Mesenchymal stem cell (in vitro differentiated cells and primary cell): ENCODE measurements around the gene PEDS1.

Source experiments
- DNase-seq: peaks from one replicate; pipeline ENCODE4 v3.0.0-alpha.2; 2013
- H2AFZ ChIP-seq: one replicate; pipeline ENCODE4 v1.6.1; 2013; ENCODE audit warnings: low read depth, mild to moderate bottlenecking, control low read depth, inconsistent platforms, low read length, moderate library complexity
- H2AK5ac ChIP-seq: 2 replicates; pipeline ENCODE4 v1.6.1; 2013; ENCODE audit warnings: low read length, moderate library complexity, mild to moderate bottlenecking, inconsistent platforms; ENCODE audit not compliant: severe bottlenecking
- H2BK120ac ChIP-seq: one replicate; pipeline ENCODE4 v1.6.1; 2013; ENCODE audit warnings: low read depth, mild to moderate bottlenecking, inconsistent platforms, low read length, moderate library complexity
- H2BK12ac ChIP-seq, 2 experiments: one replicate each; pipeline ENCODE4 v1.6.1; 2013; ENCODE audit warnings: inconsistent platforms in 2 of 2, low read length in 2 of 2, mild to moderate bottlenecking in 2 of 2, moderate library complexity in 2 of 2, control low read depth in 1 of 2
- H2BK15ac ChIP-seq: one replicate; pipeline ENCODE4 v1.6.1; 2013; ENCODE audit warnings: mild to moderate bottlenecking, low read depth, inconsistent platforms; ENCODE audit not compliant: poor library complexity, severe bottlenecking
- H2BK5ac ChIP-seq: 2 replicates; pipeline ENCODE4 v1.6.1; 2013; ENCODE audit warnings: low read depth, mild to moderate bottlenecking, low read length, control low read depth, inconsistent platforms; ENCODE audit not compliant: poor library complexity, severe bottlenecking
- H3K14ac ChIP-seq, 2 experiments: one replicate each; pipeline ENCODE4 v1.6.1; 2013; ENCODE audit warnings: inconsistent platforms in 2 of 2, low read length in 2 of 2, control low read depth in 1 of 2, mild to moderate bottlenecking in 1 of 2, moderate library complexity in 1 of 2
- H3K18ac ChIP-seq, 2 experiments: one replicate each; pipeline ENCODE4 v1.6.1; 2013; ENCODE audit warnings: inconsistent platforms in 2 of 2, low read length in 2 of 2, control low read depth in 1 of 2, low read depth in 1 of 2, mild to moderate bottlenecking in 1 of 2
- H3K23ac ChIP-seq, 2 experiments: one replicate each; pipeline ENCODE4 v1.6.1; 2013; ENCODE audit warnings: inconsistent platforms in 2 of 2, low read length in 2 of 2, mild to moderate bottlenecking in 2 of 2, moderate library complexity in 2 of 2, control low read depth in 1 of 2
- H3K27ac ChIP-seq: 2 replicates; pipeline ENCODE4 v1.5.1; 2013; ENCODE audit warnings: mild to moderate bottlenecking, moderate library complexity, low read length, control low read depth, inconsistent platforms; ENCODE audit not compliant: poor library complexity, severe bottlenecking
- H3K27me3 ChIP-seq, 2 experiments: 2 replicates each; pipeline versions ENCODE4 v1.6.1 to v1.7.0; 2013; ENCODE audit warnings: low read length in 2 of 2, mild to moderate bottlenecking in 2 of 2, moderate library complexity in 2 of 2, control low read depth in 1 of 2, inconsistent platforms in 1 of 2; ENCODE audit not compliant: control insufficient read depth in 1 of 2, insufficient read depth in 1 of 2
- H3K36me3 ChIP-seq, 2 experiments: 2 replicates each; pipeline versions ENCODE4 v1.6.1 to v1.7.0; 2013; ENCODE audit warnings: low read length in 2 of 2, control low read depth in 1 of 2, inconsistent platforms in 1 of 2, low read depth in 1 of 2, mild to moderate bottlenecking in 1 of 2; ENCODE audit not compliant: insufficient read depth in 2 of 2, control insufficient read depth in 1 of 2
- H3K4ac ChIP-seq, 2 experiments: one replicate each; pipeline ENCODE4 v1.6.1; 2013; ENCODE audit warnings: inconsistent platforms in 2 of 2, low read length in 2 of 2, mild to moderate bottlenecking in 2 of 2, moderate library complexity in 2 of 2, control low read depth in 1 of 2, low read depth in 1 of 2
- H3K4me1 ChIP-seq: 2 replicates; pipeline ENCODE4 v1.6.1; 2013; ENCODE audit warnings: low read depth, low read length, control low read depth; ENCODE audit not compliant: control insufficient read depth, insufficient read depth
- H3K4me2 ChIP-seq: 2 replicates; pipeline ENCODE4 v1.6.1; 2013; ENCODE audit warnings: low read length, mild to moderate bottlenecking, inconsistent platforms; ENCODE audit not compliant: poor library complexity, severe bottlenecking
- H3K4me3 ChIP-seq, 2 experiments: 2 replicates each; pipeline versions ENCODE4 v1.5.1 to v1.7.0; 2013; ENCODE audit warnings: low read length in 2 of 2, mild to moderate bottlenecking in 2 of 2, control low read depth in 1 of 2, low read depth in 1 of 2; ENCODE audit not compliant: insufficient read depth in 1 of 2
- H3K79me1 ChIP-seq: replicated peaks from 2 replicates; pipeline ENCODE4 v1.6.1; 2013; ENCODE audit warnings: mild to moderate bottlenecking, control low read depth, low read length, inconsistent platforms; ENCODE audit not compliant: poor library complexity, severe bottlenecking
- H3K9ac ChIP-seq: 2 replicates; pipeline ENCODE4 v1.7.0; 2013; ENCODE audit warnings: mild to moderate bottlenecking, low read length, moderate library complexity
- H3K9me3 ChIP-seq: 2 replicates; pipeline ENCODE4 v1.7.0; 2013; ENCODE audit warnings: mild to moderate bottlenecking, low read length; ENCODE audit not compliant: control insufficient read depth
- H4K8ac ChIP-seq: one replicate; pipeline ENCODE4 v1.6.1; 2013; ENCODE audit warnings: inconsistent platforms, mild to moderate bottlenecking, low read length, moderate library complexity
- H4K91ac ChIP-seq: one replicate; pipeline ENCODE4 v1.6.1; 2013; ENCODE audit warnings: mild to moderate bottlenecking, low read length, inconsistent platforms
- WGBS: methylation state at CpG from one replicate; pipeline ENCODE4 v1.1.7; 2013; ENCODE audit warnings: mixed read lengths; 5-methylcytosine and 5-hydroxymethylcytosine counted together

Gene PEDS1

GRCh38 chr20:50170549-50171220 lies 17.2 kb upstream of the PEDS1 start:
- Histone ChIP-seq H3K27me3 (no peaks in the 10 kb centered on the region), H3K23ac (no peak overlapping the region), H2BK5ac (no peak overlapping the region), H3K18ac (peak overlapping the region in 1 of 2 experiments; percentile 33), H2AK5ac (peak overlapping the region; percentile 16), H4K8ac (peak overlapping the region; percentile 39), H3K79me1 (peaks cover 1% of the 10 kb centered on the region), H2BK12ac (peak overlapping the region; percentile 35 to 87), H3K9ac (no peak overlapping the region), H2BK120ac (no peak overlapping the region), H3K4ac (peak overlapping the region; percentile 29 to 93), H2AFZ (no peak overlapping the region), H3K9me3 (no peaks in the 10 kb centered on the region), H3K4me1 (peaks cover 23% of the 10 kb centered on the region), H2BK15ac (peak overlapping the region; percentile 48), H3K4me3 (no peak overlapping the region), H4K91ac (peak overlapping the region; percentile 58), H3K4me2 (no peak overlapping the region), H3K14ac (no peak overlapping the region), H3K36me3 (no peaks in the 10 kb centered on the region), H3K27ac (no peak overlapping the region)
- DNase-seq, result no peak
- whole genome bisulfite sequencing, result 94% methylated on average over 11 of the region's 14 CpGs

- H3K23ac ChIP-seq, result no peak overlapping the region
Measured at GRCh38 chr20:50169329-50169823, 15.9 kb upstream of the PEDS1 start.

GRCh38 chr20:50165684-50166554 lies 12.4 kb upstream of the PEDS1 start:
- Histone ChIP-seq H2BK15ac (peak overlapping the region; percentile 80), H3K18ac (peak overlapping the region; percentile 65 to 96), H2BK12ac (peak overlapping the region; percentile 22 to 83), H3K4me1 (peaks cover 19% of the 10 kb centered on the region), H2AK5ac (peak overlapping the region; percentile 88), H3K36me3 (no peaks in the 10 kb centered on the region), H3K23ac (peak overlapping the region in 1 of 2 experiments; percentile 79), H3K9me3 (no peaks in the 10 kb centered on the region), H3K4me2 (peak overlapping the region; percentile 93), H3K27ac (peak overlapping the region; percentile 95), H2BK5ac (peak overlapping the region; percentile 92), H3K9ac (peak overlapping the region; percentile 92), H4K91ac (peak overlapping the region; percentile 29), H2AFZ (peak overlapping the region; percentile 86), H3K79me1 (no peaks in the 10 kb centered on the region), H3K4ac (peak overlapping the region in 1 of 2 experiments; percentile 63), H4K8ac (peak overlapping the region; percentile 72), H3K14ac (no peak overlapping the region), H2BK120ac (peak overlapping the region; percentile 4), H3K27me3 (no peaks in the 10 kb centered on the region), H3K4me3 (peak overlapping the region in 1 of 2 experiments; percentile 76)
- peak; percentile 100 for DNase-seq
- WGBS, result under 1% methylated on average over 17 of the region's 20 CpGs

More at GRCh38 chr20:50169329-50169823, 15.9 kb upstream of the PEDS1 start:
- no peak overlapping the region for H2AFZ ChIP-seq
- no peaks in the 10 kb centered on the region for H3K27me3 ChIP-seq
- H3K9ac ChIP-seq, result peak overlapping the region; percentile 27
- H3K4me3 ChIP-seq, result no peak overlapping the region
- H4K8ac ChIP-seq, result no peak overlapping the region
- WGBS, result 24% methylated on average over 4 of the region's 5 CpGs
- no peaks in the 10 kb centered on the region for H3K36me3 ChIP-seq
- H2AK5ac ChIP-seq, result no peak overlapping the region
- DNase-seq, result peak; percentile 81
- H2BK120ac ChIP-seq, result peak overlapping the region; percentile 19
- no peak overlapping the region for H3K27ac ChIP-seq
- H3K4me2 ChIP-seq, result no peak overlapping the region
- no peak overlapping the region for H3K18ac ChIP-seq
- peak overlapping the region; percentile 15 for H4K91ac ChIP-seq
- H3K9me3 ChIP-seq, result no peaks in the 10 kb centered on the region
- H3K14ac ChIP-seq, result no peak overlapping the region
- H2BK5ac ChIP-seq, result no peak overlapping the region
- no peak overlapping the region for H2BK15ac ChIP-seq
- H2BK12ac ChIP-seq, result no peak overlapping the region
- H3K4me1 ChIP-seq, result peaks cover 29% of the 10 kb centered on the region
- no peak overlapping the region for H3K4ac ChIP-seq
- H3K79me1 ChIP-seq, result peaks cover 1% of the 10 kb centered on the region
